Glomerular endothelial cell (primary cell): Measurements from ENCODE around the gene HAUS8. TPM values are rescaled to one million over a fixed set of nuclear protein-coding genes. Genes with fewer than 3 reads are reported as not detected.
"Not testable (repeated sequence)": the region's sequence is repeated elsewhere in the genome, so short reads cannot be mapped to it uniquely, and the experiment has no call there.

Experiments
- DNase-seq: peaks from one replicate; pipeline ENCODE4 v3.0.0-alpha.2; 2011; ENCODE audit warnings: low read depth, low spot score; ENCODE audit errors: extremely low read depth
- total RNA-seq: library from RNA; depleted of rRNA; stranded (reverse); fragments of >200 nt; gene quantifications from 2 replicates; pipeline ENCODE4 v1.2.3, GENCODE V29; 2015

Gene HAUS8
- total RNA-seq, 1 donor from 2014 or later, result 4.9 TPM

DNA sequence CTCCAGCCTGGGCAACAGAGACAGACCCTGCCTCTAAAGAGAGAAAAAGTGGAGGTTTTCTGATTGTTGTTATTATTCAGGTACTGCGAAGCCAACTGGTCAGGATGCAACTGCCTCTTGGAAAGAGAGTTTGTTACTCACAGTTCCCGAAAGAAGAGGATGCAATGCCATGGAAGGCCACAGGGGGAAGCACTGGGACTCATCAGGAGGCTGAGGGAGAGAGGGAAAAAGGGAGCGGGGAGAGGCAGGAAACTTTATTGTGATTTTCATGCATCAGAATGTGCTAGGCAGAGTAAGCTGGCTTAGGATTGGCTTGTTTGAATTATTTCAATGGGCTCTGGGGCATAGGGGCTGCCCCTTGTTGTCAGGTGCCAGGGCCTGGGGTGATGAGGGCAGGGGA, 27.9 kb upstream of the HAUS8 start:
- DNase-seq, result no peak

DNA sequence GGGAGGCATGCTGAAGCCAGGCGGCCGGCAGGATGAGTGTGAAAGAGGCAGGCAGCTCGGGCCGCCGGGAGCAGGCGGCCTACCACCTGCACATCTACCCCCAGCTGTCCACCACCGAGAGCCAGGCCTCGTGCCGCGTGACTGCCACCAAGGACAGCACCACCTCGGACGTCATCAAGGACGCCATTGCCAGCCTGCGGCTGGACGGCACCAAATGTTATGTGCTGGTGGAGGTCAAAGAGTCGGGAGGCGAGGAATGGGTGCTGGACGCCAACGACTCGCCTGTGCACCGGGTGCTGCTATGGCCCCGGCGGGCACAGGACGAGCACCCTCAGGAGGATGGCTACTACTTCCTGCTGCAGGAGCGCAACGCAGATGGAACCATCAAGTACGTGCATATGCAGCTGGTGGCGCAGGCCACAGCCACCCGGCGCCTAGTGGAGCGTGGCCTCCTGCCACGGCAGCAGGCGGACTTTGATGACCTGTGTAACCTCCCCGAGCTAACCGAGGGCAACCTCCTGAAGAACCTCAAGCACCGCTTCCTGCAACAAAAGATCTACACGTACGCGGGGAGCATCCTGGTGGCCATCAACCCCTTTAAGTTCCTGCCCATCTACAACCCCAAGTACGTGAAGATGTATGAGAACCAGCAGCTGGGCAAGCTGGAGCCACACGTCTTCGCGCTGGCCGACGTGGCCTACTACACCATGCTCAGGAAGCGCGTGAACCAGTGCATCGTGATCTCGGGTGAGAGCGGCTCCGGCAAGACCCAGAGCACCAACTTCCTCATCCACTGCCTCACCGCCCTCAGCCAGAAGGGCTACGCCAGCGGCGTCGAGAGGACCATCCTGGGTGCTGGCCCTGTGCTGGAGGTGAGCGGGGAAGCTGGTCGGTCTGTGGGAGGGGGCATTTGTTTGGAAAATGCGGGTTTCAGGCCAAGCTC, 26.7 kb upstream of the HAUS8 start:
- no peak for DNase-seq

DNA sequence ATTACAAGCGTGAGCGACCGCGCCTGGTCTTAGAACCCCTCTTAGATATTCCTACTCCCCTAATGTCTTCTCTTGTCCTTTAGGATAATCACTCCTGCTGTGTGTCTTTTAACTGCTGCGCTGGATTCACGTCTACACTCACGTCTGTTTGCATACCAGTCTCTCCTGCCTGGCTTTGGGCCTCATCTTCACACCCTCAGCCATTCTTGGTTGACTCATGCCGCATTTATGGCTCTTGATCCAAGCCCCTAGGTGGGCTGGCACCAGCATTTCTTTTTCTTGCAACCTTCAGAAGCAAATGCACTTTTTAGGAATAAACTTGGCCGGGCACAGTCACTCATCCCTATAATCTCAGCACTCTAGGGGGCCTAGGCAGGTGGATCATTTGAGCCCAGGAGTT, 23.1 kb upstream of the HAUS8 start:
- no peak for DNase-seq

- DNase-seq, result no peak
These were observed 22.4 kb upstream of the HAUS8 start for GRCh38 chr19:17097593-17098126.

DNA sequence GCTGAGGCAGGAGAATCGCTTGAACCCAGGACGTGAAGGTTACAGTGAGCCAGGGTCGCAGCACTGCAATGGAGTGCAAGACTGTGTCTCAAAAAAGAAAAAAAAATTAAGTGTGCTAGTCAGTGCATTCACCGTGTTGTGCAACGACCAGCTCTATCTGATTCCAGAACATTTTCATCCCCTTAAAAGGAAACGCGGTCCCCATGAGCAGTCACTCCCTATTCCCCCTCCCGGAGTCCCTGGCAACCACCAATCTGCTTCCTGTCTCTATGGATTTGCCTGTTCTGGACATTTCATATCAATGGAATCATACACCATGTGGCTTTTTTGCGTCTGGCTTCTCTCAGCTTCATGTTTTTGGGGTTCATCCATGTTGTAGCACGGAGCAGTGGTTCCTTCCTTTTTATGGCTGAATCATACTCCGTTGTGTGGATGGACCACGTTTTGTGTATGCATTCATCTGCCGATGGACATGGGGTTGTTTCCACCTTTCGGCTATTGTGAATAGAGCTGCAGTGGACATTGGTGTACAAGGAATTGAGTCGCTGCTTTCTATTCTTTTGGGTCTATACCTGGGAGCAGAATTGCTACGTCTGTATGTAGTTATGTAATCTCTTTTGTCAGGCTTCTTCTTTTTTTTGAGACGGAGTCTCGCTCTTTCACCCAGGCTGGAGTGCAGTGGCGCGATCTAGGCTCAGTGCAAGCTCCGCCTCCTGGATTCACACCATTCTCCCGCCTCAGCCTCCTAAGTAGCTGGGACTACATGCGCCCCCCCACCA, 20.1 kb upstream of the HAUS8 start:
- DNase-seq, result no peak

DNA sequence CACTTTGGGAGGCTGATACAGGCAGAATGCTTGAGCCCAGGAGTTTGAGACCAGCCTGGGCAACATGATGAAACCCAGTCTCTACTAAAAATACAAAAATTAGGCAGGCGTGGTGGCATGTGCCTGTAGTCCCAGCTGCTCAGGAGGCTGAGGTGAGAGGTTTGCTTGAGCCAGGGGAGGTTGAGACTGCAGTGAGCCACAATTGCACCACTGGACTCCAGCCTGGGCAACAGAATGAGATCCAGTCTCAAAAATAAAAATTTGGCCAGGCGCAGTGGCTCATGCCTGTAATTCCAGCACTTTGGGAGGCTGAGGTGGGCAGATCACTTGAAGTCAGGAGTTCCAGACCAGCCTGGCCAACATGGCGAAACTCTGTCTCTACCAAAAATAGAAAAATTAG, 19.4 kb upstream of the HAUS8 start:
- DNase-seq, result not testable (repeated sequence)

DNA sequence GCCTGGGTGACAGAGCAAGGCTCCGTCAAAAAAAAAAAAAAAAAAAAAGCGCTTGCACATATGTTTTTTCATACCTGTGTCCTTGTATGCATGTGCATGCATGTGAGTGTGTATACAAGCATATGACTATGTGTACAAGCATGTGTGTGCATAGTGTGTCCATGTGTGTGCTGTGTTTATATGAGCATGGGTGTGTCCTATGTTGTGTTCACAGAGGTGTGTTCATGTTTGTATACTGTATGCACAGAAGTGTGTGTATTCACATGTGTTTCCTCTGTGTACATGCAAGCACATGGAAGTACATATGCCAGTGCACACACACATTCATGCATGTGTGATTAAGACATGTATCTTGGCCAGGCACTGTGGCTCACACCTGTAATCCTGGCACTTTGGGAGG, 17.4 kb upstream of the HAUS8 start:
- DNase-seq, result no peak

- no peak for DNase-seq
These were observed 16.6 kb upstream of the HAUS8 start for GRCh38 chr19:17091758-17092333.

DNA sequence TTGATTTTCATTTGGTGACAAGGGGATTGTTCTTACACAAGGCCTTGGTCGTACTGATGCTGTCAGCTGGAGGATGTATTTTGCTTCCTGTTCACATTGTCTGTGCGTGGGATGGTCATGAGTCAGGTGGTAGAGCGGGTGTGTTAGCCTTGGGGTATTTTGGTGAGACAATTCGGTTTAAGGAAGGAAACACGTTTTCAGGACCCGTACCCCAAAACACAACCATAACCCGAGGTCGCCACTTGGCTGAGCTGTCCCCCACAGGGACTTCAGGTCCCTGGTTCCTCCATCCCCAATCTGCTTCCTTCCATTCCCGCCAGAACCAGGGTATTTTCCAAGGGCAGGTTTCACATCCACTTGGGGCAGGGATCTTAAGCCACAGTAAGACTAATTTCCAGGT, 15.3 kb upstream of the HAUS8 start:
- DNase-seq, result no peak

DNA sequence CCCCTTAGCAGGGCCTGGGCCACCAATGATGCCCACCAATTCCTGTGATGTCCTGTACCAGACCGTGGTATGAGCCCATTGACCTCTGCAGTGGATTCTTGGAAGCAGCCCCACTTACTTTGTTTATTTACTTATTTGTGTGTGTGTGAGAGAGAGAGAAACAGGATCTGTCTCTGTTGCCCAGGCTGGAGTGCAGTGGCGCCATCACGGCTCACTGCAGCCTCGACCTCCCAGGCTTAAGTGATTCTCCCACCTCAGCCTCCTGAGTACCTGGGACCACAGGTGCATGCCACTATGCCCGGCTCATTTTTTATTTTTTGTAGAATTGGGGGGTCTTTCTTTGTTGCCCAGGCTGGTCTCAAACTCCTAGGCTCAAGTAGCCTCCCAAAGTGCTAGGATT, 13.3 kb upstream of the HAUS8 start:
- DNase-seq, result no peak

DNA sequence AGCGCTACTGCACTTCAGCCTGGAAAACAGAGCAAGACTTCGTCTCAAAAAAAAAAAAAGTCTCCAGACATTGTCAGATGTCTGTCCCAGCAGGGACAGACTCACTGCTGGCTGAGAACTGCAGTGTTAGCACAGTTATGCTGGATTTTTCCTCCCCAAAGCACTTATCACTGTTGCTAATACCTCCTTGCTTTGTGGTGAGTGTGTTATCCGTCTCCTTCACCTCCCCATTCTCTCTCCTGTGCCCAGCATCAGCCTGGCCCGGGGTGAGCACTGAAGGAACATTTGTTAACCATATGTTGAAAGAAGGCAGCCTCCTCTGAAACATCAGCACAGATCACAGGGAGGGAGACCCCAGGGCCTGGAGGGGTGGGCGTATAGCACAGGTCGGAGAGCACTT, 11.6 kb upstream of the HAUS8 start:
- DNase-seq, result no peak

- no peak for DNase-seq
These were observed 10.9 kb upstream of the HAUS8 start for GRCh38 chr19:17086120-17086519.

DNA sequence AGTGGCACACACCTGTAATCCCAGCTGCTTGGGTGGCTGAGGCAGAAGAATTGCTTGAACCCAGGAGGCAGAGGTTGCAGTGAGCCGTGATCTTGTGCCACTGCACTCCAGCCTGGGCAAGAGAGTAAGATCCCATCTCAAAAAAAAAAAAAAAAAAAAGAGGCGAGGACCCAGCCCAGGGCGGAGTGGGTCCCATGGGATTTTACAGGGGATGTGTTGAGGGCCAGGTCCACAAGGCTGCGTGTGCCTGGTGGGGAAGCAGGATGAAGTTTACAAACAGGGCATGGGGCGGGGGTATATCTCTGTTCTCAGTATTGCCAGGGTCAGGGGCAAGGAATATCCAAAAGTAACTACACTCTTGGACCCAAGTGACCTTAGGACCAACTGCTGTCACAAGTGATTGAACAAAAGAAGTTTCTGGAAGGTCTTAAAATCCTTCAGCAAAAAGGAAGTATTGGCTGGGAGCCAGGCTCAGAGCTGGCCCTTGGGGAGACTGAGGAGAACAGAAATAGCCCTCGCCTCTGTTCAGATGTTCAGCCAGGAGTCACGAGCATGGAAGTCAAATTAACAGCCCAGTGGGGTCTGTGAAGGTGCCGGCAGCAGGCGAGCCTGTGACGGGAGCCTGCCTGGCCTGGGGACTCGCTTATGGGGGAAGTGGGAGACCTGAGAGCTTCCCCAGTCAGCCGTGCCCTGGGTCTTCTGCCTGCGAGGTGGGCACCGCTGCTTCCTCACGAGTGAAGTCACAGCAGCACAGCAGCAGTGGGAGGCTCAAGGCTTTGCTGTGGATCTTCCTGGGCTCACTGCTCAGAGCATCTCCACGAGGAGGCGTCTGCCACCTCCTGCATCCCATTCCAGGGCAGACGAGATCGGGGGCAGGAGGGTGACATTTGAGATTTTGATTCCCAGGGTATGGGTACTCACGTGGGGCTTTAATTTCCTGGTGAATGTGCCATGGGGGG, 6.7 kb upstream of the HAUS8 start:
- DNase-seq, result no peak

DNA sequence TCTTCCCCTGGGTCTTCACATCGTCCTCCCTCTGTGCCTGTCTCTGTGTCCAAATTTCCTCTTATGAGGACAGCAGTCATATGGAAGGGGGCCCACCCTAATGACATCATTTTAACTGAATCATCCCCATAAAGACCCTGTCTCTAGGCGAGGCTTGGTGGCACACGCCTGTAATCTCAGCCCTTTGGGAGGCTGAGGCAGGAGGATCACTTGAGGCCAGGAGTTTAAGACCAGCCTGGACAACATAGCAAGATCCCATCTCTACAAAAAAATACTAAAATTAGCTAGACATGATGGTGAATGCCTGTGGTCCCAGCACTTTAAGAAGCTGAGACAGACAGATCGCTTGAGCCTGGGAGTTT, 5.2 kb upstream of the HAUS8 start:
- no peak for DNase-seq

- no peak for DNase-seq
These were observed 4.6 kb upstream of the HAUS8 start for GRCh38 chr19:17079710-17080439.

- DNase-seq, result no peak
These were observed 3.9 kb upstream of the HAUS8 start for GRCh38 chr19:17078920-17079709.

DNA sequence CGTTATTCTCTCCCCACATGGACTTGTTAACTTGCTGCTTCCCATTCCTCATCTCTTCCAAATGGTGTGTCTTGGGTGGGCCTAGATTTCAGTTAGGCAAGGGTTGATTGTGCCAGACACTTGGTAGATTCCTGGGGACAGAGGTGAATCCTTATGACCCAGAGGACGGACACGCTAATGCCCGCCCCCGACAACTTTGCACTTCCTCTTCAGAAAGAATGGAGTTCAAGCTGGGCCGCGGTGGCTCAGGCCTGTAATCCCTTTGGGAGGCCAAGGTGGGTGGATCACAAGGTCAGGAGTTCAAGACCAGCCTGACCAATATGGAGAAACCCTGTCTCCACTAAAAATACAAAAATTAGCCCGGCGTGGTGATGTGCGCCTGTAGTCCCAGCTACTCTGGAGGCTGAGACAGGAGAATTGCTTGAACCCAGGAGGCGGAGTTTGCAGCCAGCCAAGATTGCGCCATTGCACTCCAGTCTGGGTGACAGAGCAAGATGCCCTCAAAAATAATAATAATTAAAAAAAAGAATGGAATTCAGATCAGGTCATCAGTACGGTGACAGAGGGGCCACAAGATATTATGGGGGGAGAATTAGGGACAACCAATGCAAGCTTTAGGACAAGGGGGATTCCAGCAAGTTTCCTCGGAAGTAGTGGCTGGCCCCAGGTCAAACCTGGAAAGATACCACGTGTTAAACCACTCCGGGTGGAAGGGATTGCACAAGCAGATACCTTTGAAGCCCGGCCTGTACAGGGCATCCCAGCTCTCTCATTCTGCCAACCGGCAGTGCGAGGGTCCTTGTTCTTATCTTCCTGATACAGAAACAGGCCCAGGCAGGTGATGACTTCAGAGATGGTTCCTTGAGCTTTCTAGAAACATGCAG, 3.0 kb upstream of the HAUS8 start:
- DNase-seq, result no peak
